PC-9 (cell line): ENCODE measurements around the gene SCEL.

Experiments
- EZH2 ChIP-seq: fragments of 200-600 bp; sonication (generic); IDR thresholded peaks from 2 replicates; pipeline ENCODE4 v1.8.0; 2017; ENCODE audit warnings: antibody characterized with exemption, low read depth
- TF ChIP-seq, protein P1 (sequence below): fragments of 200-600 bp; sonication (generic); conservative IDR thresholded peaks from 2 replicates; pipeline ENCODE4 v1.6.1; 2017; ENCODE audit warnings: mixed run types, antibody characterized with exemption, mild to moderate bottlenecking, moderate library complexity

GRCh38 chr13:77497835-77498234 is 37.7 kb upstream of the SCEL start:
- TF ChIP-seq, protein P1, sequence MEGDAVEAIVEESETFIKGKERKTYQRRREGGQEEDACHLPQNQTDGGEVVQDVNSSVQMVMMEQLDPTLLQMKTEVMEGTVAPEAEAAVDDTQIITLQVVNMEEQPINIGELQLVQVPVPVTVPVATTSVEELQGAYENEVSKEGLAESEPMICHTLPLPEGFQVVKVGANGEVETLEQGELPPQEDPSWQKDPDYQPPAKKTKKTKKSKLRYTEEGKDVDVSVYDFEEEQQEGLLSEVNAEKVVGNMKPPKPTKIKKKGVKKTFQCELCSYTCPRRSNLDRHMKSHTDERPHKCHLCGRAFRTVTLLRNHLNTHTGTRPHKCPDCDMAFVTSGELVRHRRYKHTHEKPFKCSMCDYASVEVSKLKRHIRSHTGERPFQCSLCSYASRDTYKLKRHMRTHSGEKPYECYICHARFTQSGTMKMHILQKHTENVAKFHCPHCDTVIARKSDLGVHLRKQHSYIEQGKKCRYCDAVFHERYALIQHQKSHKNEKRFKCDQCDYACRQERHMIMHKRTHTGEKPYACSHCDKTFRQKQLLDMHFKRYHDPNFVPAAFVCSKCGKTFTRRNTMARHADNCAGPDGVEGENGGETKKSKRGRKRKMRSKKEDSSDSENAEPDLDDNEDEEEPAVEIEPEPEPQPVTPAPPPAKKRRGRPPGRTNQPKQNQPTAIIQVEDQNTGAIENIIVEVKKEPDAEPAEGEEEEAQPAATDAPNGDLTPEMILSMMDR = no peak
- no peak for TF ChIP-seq EZH2
